ENCODE data around the gene BORA.

DNA sequence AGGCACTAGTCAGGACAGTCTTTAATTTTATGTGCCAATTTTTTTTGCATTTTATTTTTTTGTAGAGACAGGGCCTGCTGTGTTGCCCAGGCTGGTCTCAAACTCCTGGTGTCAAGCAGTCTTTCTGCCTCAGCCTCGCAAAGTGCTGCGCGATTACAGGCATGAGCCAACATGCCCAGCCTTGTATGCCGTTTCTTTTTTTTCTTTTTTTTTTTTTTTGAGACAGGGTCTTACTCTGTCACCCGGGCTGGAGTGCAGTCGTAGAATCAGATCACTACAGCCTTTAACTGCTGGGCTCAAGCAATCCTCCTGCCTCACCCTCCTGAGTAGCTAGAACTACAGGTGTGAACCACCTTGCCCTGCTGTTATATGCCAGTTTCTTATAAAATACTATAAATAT is 26.4 kb downstream of the BORA start:
- TF ChIP-seq GATA3 (IDR thresholded peaks at IDR 0.05; ENCODE audit: low read depth, low read length) (no peak), GATA2 (IDR thresholded peaks at IDR 0.05; ENCODE audit: low read depth, low read length) (no peak)
